Mesodermal cell (in vitro differentiated cells): ENCODE data around the gene CRELD2.

Experiments used
- H3K27ac ChIP-seq: 2 replicates; pipeline ENCODE4 v1.7.0; 2013; ENCODE audit warnings: mild to moderate bottlenecking, low read depth, low read length, moderate library complexity; ENCODE audit not compliant: severe bottlenecking
- H3K36me3 ChIP-seq: 2 replicates; pipeline ENCODE4 v1.7.1; 2013; ENCODE audit warnings: mild to moderate bottlenecking, low read length, moderate library complexity; ENCODE audit not compliant: control insufficient read depth, insufficient read depth
- H3K4me1 ChIP-seq: one replicate; pipeline ENCODE4 v1.7.1; 2013; ENCODE audit warnings: mild to moderate bottlenecking, low read length; ENCODE audit not compliant: insufficient read depth, control insufficient read depth, poor library complexity, severe bottlenecking
- H3K4me3 ChIP-seq: 2 replicates; pipeline ENCODE4 v1.7.0; 2013; ENCODE audit warnings: low read length, control low read depth, mild to moderate bottlenecking; ENCODE audit not compliant: insufficient read depth, poor library complexity, severe bottlenecking; ENCODE audit errors: extremely low read depth
- H3K9me3 ChIP-seq: 2 replicates; pipeline ENCODE4 v1.7.1; 2013; ENCODE audit warnings: mild to moderate bottlenecking, low read length, moderate library complexity; ENCODE audit not compliant: control insufficient read depth
- WGBS, 2 experiments: methylation state at CpG; one replicate each; pipeline ENCODE4 v1.1.5; 2013; ENCODE audit warnings: missing lambda C conversion rate in 2 of 2; ENCODE audit not compliant: insufficient coverage in 2 of 2; 5-methylcytosine and 5-hydroxymethylcytosine counted together

Gene CRELD2

GRCh38 chr22:49930596-49931412 lies 12.4 kb downstream of the CRELD2 start:
- Histone ChIP-seq H3K27ac (no peak overlapping the region), H3K4me1 (peaks cover 10% of the 10 kb centered on the region), H3K36me3 (no peaks in the 10 kb centered on the region), H3K9me3 (no peaks in the 10 kb centered on the region), H3K4me3 (no peak overlapping the region)
- 64 to 71% methylated on average over 10 to 11 of the region's 14 CpGs for WGBS, 2 experiments

DNA sequence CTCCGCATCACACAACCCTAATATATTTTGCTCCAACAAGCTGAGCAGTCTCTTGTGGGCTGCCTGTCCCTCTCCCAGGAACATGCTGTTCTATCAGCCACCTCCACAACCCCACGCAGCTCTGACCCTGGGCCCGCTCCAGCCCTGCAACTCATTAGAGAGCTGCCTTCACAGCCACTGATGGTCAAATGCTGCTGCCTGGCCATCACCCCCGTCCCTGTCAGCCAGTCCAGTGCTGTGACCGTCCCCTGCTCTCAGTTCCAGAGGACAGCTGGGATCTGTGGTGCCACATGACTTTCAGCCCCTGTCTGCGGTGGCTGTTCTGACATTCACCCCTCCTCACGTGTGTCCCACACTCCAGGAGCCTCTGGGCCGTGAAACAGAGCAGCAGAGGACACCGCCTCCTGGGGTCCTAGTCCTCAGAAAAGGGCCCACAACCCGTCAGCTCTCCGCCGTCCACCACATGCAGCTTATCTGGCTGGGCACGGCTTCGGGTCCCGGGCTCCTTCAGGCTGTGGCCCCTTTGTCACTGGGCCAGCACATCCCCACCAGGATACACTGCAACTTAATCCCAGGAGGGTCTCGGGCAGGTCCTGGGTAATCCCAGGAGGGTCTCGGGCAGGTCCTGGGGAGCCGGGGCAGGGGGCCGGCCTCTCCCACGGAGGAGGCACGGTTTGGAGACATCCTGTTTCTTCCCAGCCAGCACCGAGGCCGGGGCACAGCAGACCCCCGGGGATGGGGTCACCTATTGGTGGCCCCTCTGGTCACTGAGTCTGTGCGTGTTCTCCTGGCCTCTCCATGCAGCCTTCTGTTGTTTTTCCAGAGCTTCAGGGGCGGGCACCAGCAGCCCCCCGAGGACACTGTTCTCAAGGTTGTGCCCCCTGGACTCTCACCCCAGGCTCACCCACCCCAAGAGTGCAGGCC lies 15.1 kb downstream of the CRELD2 start:
- Histone ChIP-seq H3K9me3 (no peaks in the 10 kb centered on the region), H3K36me3 (no peaks in the 10 kb centered on the region), H3K27ac (no peak overlapping the region), H3K4me3 (no peak overlapping the region), H3K4me1 (peaks cover 33% of the 10 kb centered on the region)
- WGBS, 2 experiments = 85 to 88% methylated on average over 26 to 27 of the region's 27 CpGs

DNA sequence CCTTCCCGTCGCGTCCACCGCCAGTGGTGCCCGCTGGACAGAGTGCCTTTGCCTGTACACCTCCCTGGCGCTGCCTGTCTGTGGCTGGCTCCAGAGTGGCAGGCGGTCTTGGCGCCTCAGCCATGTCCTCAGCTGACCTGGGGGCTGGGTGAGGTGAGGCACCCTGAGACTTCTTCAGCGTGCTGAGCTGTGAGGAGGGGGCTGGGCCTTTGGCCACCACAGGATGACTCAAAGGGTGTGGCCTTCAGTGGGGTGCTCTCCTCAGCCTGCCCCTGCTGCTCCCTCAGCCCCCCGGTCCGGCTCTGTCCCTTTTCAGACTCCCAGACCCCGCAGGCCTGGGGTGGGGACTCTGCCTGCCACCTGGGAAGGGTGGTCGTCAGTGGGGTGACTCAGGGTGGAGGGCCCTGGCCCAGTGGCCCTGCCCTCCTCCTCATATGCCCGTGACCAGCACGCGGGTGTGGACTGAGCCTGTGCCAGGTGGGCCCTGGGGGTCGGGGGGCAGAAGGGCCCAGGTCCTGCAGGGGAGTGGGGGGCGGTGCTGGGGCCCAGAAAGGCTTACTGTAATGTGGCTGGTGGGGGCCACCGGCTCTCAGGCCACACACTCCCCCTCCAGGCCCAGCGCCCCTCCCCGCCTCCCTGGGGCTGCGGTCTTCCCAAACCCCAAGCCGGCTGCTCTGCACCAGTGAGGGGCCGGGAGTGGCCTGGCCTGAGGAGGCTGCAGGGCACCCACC lies 15.9 kb downstream of the CRELD2 start:
- Histone ChIP-seq H3K27ac (no peak overlapping the region), H3K4me3 (no peak overlapping the region)

DNA sequence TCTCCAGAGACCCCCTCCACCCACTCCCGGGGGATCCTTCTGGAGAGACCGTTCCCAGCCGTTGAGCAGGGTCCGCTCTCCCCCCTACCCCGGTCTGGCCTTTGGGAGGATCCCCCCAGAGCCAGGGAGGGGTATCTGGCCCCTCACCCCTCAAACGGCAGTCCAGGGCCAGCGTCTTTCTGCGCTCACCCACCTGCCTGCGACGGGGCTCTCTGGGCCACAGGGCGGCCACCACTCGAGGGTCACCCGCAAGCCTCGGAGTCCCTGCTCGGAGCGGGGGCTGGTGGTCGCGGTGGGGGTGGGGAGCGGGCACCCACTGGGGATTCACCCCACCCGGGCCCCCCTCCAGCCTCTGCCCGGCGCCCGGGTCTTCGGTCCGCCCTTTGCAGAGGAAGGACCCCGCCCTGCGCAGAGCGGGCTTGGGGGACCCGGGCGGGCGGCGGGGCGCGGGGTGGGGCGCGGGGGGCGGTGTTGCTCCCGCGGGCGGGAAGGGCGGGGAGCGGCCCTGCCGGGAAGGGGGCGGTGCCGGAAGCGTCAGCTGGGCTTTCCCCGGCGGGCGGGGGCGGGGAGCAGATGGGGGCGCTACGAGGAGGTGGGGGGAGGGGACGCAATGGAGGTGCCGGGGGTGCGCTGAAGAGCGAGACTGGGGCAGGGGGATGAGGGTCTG lies 16.6 kb downstream of the CRELD2 start:
- Histone ChIP-seq H3K27ac (no peak overlapping the region), H3K9me3 (no peaks in the 10 kb centered on the region), H3K4me1 (peaks cover 33% of the 10 kb centered on the region), H3K4me3 (no peak overlapping the region), H3K36me3 (no peaks in the 10 kb centered on the region)
- 24 to 25% methylated on average over 6 to 21 of the region's 56 CpGs for WGBS, 2 experiments

More for the DNA sequence above, 15.9 kb downstream of the CRELD2 start:
- Histone ChIP-seq H3K36me3 (no peaks in the 10 kb centered on the region), H3K4me1 (peaks cover 33% of the 10 kb centered on the region), H3K9me3 (no peaks in the 10 kb centered on the region)
- 78 to 80% methylated on average over 18 to 22 of the region's 24 CpGs for WGBS, 2 experiments

DNA sequence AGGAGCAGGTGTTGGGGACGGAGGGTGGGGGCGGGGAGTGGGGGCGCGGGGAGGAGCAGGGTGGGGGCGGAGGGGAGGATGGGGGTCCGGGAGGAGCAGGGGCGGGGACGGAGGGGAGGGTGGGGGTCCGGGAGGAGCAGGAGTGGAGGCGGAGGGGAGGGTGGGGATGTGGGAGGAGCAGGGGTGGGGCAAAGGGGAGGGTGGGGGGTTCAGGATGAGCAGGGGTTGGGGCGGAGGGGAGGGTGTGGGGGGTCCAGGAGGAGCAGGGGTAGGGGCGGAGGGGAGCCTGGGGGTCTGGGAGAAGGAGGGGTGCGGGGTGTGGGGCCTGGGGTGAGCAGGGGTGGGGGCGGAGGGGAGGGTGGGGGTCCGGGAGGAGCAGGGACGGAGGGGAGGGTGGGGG lies 17.1 kb downstream of the CRELD2 start:
- Histone ChIP-seq H3K9me3 (no peaks in the 10 kb centered on the region), H3K4me3 (no peak overlapping the region), H3K27ac (no peak overlapping the region), H3K4me1 (peaks cover 33% of the 10 kb centered on the region), H3K36me3 (no peaks in the 10 kb centered on the region)
- no CpG with 5 or more reads among the region's 16 CpGs for WGBS, 2 experiments

DNA sequence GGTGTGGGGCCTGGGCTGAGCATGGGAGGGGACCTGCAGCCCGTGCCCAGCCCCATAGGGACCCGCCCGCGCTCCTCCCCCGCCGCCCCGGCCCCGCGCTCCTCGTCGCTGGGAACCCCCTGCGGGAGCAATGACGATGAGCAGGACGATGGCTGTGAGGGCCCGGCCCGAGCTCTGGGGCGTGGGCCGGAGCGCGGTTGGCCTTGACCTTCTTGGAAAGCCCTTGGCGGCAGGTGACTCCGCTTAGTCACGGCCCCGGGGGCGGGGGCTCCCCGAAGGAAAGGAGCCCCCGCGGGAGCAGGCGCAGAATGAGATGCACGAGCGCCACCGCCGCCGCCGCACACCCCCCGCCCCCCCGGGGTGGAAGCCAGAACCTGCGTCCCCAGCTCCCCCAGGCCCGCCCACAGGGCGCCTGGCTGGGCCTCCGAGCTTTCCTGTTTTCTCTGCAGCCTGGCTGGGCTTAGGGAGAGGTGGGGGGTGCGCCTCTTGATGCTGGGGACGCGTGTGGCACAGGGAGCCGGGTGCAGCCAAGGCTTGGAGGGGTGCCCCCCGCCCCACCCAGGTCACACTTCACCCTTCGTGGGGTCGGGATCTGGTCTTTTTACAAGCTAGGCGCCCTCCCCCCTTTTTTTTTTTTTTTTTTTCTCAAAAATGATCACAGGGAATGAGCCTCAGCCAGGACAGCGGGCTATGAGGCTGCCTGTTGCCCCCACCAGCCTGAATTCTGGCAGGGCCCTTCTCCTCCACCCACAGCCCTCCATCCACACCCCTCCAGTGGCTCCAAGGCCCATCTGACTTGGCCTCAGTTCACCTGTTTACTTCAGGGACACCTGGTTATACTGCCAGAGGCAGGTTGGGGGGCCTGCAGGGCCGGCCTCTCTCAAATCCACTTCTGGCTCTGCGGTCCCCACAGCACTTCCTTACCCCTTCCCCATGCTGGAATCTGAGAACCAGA lies 17.9 kb downstream of the CRELD2 start:
- Histone ChIP-seq H3K4me3 (peak overlapping the region; percentile 18), H3K9me3 (no peaks in the 10 kb centered on the region), H3K4me1 (peaks cover 31% of the 10 kb centered on the region), H3K36me3 (no peaks in the 10 kb centered on the region), H3K27ac (no peak overlapping the region)
- 7 to 11% methylated on average over 33 to 43 of the region's 52 CpGs for WGBS, 2 experiments

DNA sequence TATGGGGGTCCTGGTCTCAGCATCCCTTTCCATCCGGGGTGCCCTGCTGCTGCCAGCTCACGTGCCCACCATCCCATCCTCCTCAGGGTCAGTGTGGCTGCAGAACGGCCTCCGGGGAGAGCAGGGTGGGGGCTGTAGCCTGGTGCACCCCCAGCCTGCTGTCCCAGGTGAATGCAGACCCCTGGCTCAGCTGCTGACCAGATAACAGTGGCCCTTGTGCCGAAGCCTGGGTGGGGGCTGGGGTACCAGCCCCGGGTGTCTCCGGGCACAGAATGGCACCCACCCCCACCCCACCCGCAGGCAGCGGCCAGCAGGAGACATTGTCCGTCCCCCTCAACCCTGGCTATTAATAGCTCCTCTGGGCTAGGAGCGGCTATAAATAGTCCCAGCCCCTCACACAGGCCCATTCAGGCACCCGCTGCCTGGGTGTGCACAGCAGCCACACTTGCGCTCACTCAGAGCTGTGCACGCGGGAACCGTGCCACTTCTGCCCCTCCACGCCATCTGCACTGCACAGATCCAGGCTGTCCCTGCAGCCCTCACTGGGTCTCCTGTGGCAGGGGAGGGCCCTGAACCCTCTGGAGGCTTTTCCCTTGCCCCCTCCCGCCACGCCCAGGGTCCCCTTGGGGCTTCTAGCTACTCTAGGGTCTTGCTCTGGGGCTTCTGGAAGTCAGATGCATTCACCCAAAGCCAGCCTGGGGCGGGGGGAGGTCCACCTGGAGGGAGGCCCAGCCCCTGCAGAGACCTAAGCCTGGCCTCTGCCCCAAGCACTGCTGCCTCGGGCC lies 18.7 kb downstream of the CRELD2 start:
- H3K27ac ChIP-seq = peak overlapping the region; percentile 73
- 77 to 79% methylated on average over 12 to 14 of the region's 21 CpGs for WGBS, 2 experiments
- no peaks in the 10 kb centered on the region for H3K36me3 ChIP-seq
- H3K4me1 ChIP-seq = peaks cover 31% of the 10 kb centered on the region
- H3K9me3 ChIP-seq = no peaks in the 10 kb centered on the region
- no peak overlapping the region for H3K4me3 ChIP-seq

GRCh38 chr22:49937758-49938564 lies 19.5 kb downstream of the CRELD2 start:
- peaks cover 31% of the 10 kb centered on the region for H3K4me1 ChIP-seq
- no peaks in the 10 kb centered on the region for H3K9me3 ChIP-seq
- no peaks in the 10 kb centered on the region for H3K36me3 ChIP-seq
- H3K27ac ChIP-seq = peak overlapping the region; percentile 73
- H3K4me3 ChIP-seq = no peak overlapping the region
- WGBS, 2 experiments = 77 to 85% methylated on average over 23 to 24 of the region's 27 CpGs
